Ishikawa (cell line): ENCODE results near the gene SMARCC1.

Source experiments
- CEBPB ChIP-seq: IDR thresholded peaks from 2 replicates; pipeline ENCODE4 v1.6.1; 2012
- EP300 ChIP-seq: IDR thresholded peaks from 2 replicates; pipeline ENCODE4 v1.6.1; 2012; ENCODE audit warnings: borderline replicate concordance
- NFIC ChIP-seq: IDR thresholded peaks from 2 replicates; pipeline ENCODE4 v1.6.1; 2012
- REST ChIP-seq: IDR thresholded peaks from 2 replicates; pipeline ENCODE4 v1.6.1; 2012; ENCODE audit warnings: low read depth, mild to moderate bottlenecking
- TAF1 ChIP-seq: IDR thresholded peaks from 2 replicates; pipeline ENCODE4 v1.6.1; 2012; ENCODE audit warnings: low read depth, mild to moderate bottlenecking

GRCh38 chr3:47658444-47658843 is 123.2 kb downstream of the SMARCC1 start:
- no peak for TF ChIP-seq CEBPB
- TF ChIP-seq EP300 = no peak
- TF ChIP-seq REST = no peak
- TF ChIP-seq TAF1 = no peak
- no peak for TF ChIP-seq NFIC
